GM23338 (cell line): ENCODE results near the gene LSM3. TPM values are rescaled to one million over a fixed set of nuclear protein-coding genes. Genes with fewer than 3 reads are reported as not detected.

ENCODE experiments used
- ATAC-seq: fragments of 200-7000 bp; cut with Tn5 transposase; 3 replicates; pipeline ENCODE4 v1.9.1; 2020
- DNase-seq: peaks from one replicate; pipeline ENCODE4 v3.0.0-alpha.2; 2015; ENCODE audit warnings: low spot score
- H2AFZ ChIP-seq: fragments of 200-600 bp; sonication (generic); 2 replicates; pipeline ENCODE4 v1.8.0; 2016; ENCODE audit warnings: antibody characterized with exemption, mild to moderate bottlenecking, moderate library complexity
- H3F3A ChIP-seq: fragments of 200-600 bp; sonication (generic); replicated peaks from 2 replicates; pipeline ENCODE4 v1.8.0; 2017; ENCODE audit warnings: antibody characterized with exemption, mixed run types, low read depth
- H3K27ac ChIP-seq: fragments of 200-600 bp; sonication (generic); 2 replicates; pipeline ENCODE4 v1.6.1; 2016; ENCODE audit warnings: low read depth
- H3K27me3 ChIP-seq: fragments of 200-600 bp; sonication (generic); 2 replicates; pipeline ENCODE4 v1.8.0; 2016; ENCODE audit warnings: mild to moderate bottlenecking, mixed run types, moderate library complexity; ENCODE audit not compliant: insufficient read depth
- H3K36me3 ChIP-seq: fragments of 200-600 bp; sonication (generic); 2 replicates; pipeline ENCODE4 v1.8.0; 2016; ENCODE audit warnings: mild to moderate bottlenecking; ENCODE audit not compliant: insufficient read depth
- H3K4me1 ChIP-seq: fragments of 200-600 bp; sonication (generic); 2 replicates; pipeline ENCODE4 v1.8.0; 2016; ENCODE audit warnings: mild to moderate bottlenecking, moderate library complexity; ENCODE audit not compliant: insufficient read depth
- H3K4me2 ChIP-seq: fragments of 200-600 bp; sonication (generic); 2 replicates; pipeline ENCODE4 v1.7.1; 2017; ENCODE audit warnings: mixed run types
- H3K4me3 ChIP-seq: fragments of 200-600 bp; sonication (generic); 2 replicates; pipeline ENCODE4 v1.6.1; 2016; ENCODE audit warnings: mixed run types
- H3K79me2 ChIP-seq: fragments of 200-600 bp; sonication (generic); replicated peaks from 2 replicates; pipeline ENCODE4 v1.8.0; 2017; ENCODE audit warnings: mild to moderate bottlenecking; ENCODE audit not compliant: insufficient read depth
- H3K9me2 ChIP-seq: fragments of 200-600 bp; sonication (generic); 2 replicates; pipeline ENCODE4 v1.8.0; 2017; ENCODE audit not compliant: insufficient read depth
- H4K20me1 ChIP-seq: fragments of 200-600 bp; sonication (generic); replicated peaks from 2 replicates; pipeline ENCODE4 v1.8.0; 2017; ENCODE audit warnings: mild to moderate bottlenecking; ENCODE audit not compliant: insufficient read depth
- H3K27ac Mint-ChIP-seq: 2 replicates; pipeline ENCODE4 v1.8.0; 2020; ENCODE audit warnings: inconsistent platforms, mild to moderate bottlenecking, moderate library complexity, mixed read lengths
- H3K27me3 Mint-ChIP-seq: 3 replicates; pipeline ENCODE4 v1.8.0; 2022; ENCODE audit warnings: low read depth, mild to moderate bottlenecking, moderate library complexity, mixed read lengths, inconsistent platforms; ENCODE audit not compliant: insufficient read depth, poor library complexity
- H3K36me3 Mint-ChIP-seq: 3 replicates; pipeline ENCODE4 v1.8.0; 2021; ENCODE audit warnings: low read depth, mild to moderate bottlenecking, inconsistent platforms, moderate library complexity, mixed read lengths
- H3K4me1 Mint-ChIP-seq: 3 replicates; pipeline ENCODE4 v1.8.0; 2020; ENCODE audit warnings: mild to moderate bottlenecking, inconsistent platforms, mixed read lengths
- H3K4me3 Mint-ChIP-seq: 3 replicates; pipeline ENCODE4 v1.8.0; 2021; ENCODE audit warnings: moderate library complexity, mild to moderate bottlenecking, inconsistent platforms, mixed read lengths
- H3K9me3 Mint-ChIP-seq: 3 replicates; pipeline ENCODE4 v1.8.0; 2020; ENCODE audit warnings: moderate library complexity, mild to moderate bottlenecking, inconsistent platforms, mixed read lengths
- CREB1 ChIP-seq: fragments of 250-450 bp; sonication (Bioruptor Pico); IDR thresholded peaks from 2 replicates; pipeline ENCODE4 v1.5.0; 2020; ENCODE audit warnings: low read depth, mild to moderate bottlenecking, moderate library complexity
- CTCF ChIP-seq, 2 experiments: fragments of 200-600 bp in 1 of 2; sonication (generic) in 1 of 2; conservative IDR thresholded peaks; 2 replicates each; pipeline versions ENCODE4 v1.5.1 to v1.6.1; 2016 to 2017; ENCODE audit warnings: antibody characterized with exemption in 2 of 2, low read depth in 2 of 2, mild to moderate bottlenecking in 2 of 2, moderate library complexity in 1 of 2
- EZH2 ChIP-seq: fragments of 200-600 bp; sonication (generic); IDR thresholded peaks from one replicate; pipeline ENCODE4 v1.8.0; 2017; ENCODE audit warnings: antibody characterized with exemption, mild to moderate bottlenecking, low read depth; ENCODE audit not compliant: unreplicated experiment
- POLR2AphosphoS5 ChIP-seq: IDR thresholded peaks from 2 replicates; pipeline ENCODE4 v1.6.1; 2016; ENCODE audit warnings: antibody characterized with exemption, low read depth
- STAT1 ChIP-seq: IDR thresholded peaks from one replicate; pipeline ENCODE4 v1.6.1; 2016; ENCODE audit warnings: antibody characterized with exemption; ENCODE audit not compliant: unreplicated experiment
- ZNF331 ChIP-seq: fragments of 250-450 bp; sonication (Bioruptor Pico); IDR thresholded peaks from 2 replicates; pipeline ENCODE4 v1.5.0; 2020; ENCODE audit warnings: low read depth, mild to moderate bottlenecking, moderate library complexity
- ZNF462 ChIP-seq: fragments of 250-450 bp; sonication (Bioruptor Pico); IDR thresholded peaks from 2 replicates; pipeline ENCODE4 v1.5.0; 2020; ENCODE audit warnings: mild to moderate bottlenecking, moderate library complexity
- polyA plus RNA-seq: library from polyadenylated mRNA; unstranded; fragments of >200 nt; fragmentation: Nextera tagmentation; extraction: Ambion mirVana; gene quantifications from 2 replicates; pipeline ENCODE4 v1.2.1, GENCODE V29; 2016
- total RNA-seq: library from RNA; depleted of rRNA; stranded (reverse); fragments of >200 nt; shearing (Covaris generic); gene quantifications from 2 replicates; pipeline ENCODE4 v1.2.3, GENCODE V29; 2014

The LSM3 gene
- total and polyA plus RNA-seq, 2 experiments from 2014 or later = 20.1 to 71.5 TPM

- H3F3A ChIP-seq = no peaks in the 10 kb centered on the region
- Mint-ChIP-seq H3K4me3 (no peak overlapping the region), H3K27ac (no peak overlapping the region), H3K36me3 (peaks cover 69% of the 10 kb centered on the region), H3K4me1 (no peaks in the 10 kb centered on the region), H3K27me3 (peaks cover 5% of the 10 kb centered on the region), H3K9me3 (no peaks in the 10 kb centered on the region)
- H3K79me2 ChIP-seq = no peaks in the 10 kb centered on the region
- H3K27ac ChIP-seq = no peak overlapping the region
- no peak overlapping the region for H2AFZ ChIP-seq
- no peak for TF ChIP-seq CREB1
- no peak for TF ChIP-seq CTCF (conservative IDR thresholded peaks at IDR 0.05; ENCODE audit: low read depth in 2 of 2)
- TF ChIP-seq ZNF331 (CRISPR knock-in tag) = no peak
- no peak for TF ChIP-seq POLR2AphosphoS5
- no peak for TF ChIP-seq STAT1
- no peak for TF ChIP-seq ZNF462 (CRISPR knock-in tag)
- no peak for TF ChIP-seq EZH2
- peaks cover 5% of the 10 kb centered on the region; the same call in 1 of the 2 replicates for H4K20me1 ChIP-seq
- no peaks in the 10 kb centered on the region for H3K9me2 ChIP-seq
- DNase-seq (no peak), ATAC-seq (no peak)
- H3K4me3 ChIP-seq = no peak overlapping the region
- H3K27me3 ChIP-seq = no peaks in the 10 kb centered on the region
- H3K36me3 ChIP-seq = peaks cover 26% of the 10 kb centered on the region
- no peaks in the 10 kb centered on the region for H3K4me1 ChIP-seq
- H3K4me2 ChIP-seq = no peak overlapping the region
Observed at GRCh38 chr3:14156201-14156600, 22.4 kb upstream of the LSM3 start.
